ENCODE data around the gene GLT6D1.
A peak's percentile ranks its signal among the peaks of the same experiment; 100 is the strongest.

The GLT6D1 gene

GRCh38 chr9:135612981-135613910 is 26.1 kb downstream of the GLT6D1 start:
- H3K27ac ChIP-seq, result no peak overlapping the region
- H3K27me3 ChIP-seq, result no peaks in the 10 kb centered on the region

GRCh38 chr9:135612437-135612836 is 26.9 kb downstream of the GLT6D1 start:
- Histone ChIP-seq H3K4me3 (no peak overlapping the region), H3K9ac (no peak overlapping the region), H3K4me2 (peak overlapping the region in 10 of 11 experiments; percentile 3 to 72 (median 56); a peak in 17 of 22 replicates), H3K36me3 (no peaks in the 10 kb centered on the region), H4K20me1 (peaks cover 0 to 32% (median 0%) of the 10 kb centered on the region in 11 experiments; a peak in 5 of 22 replicates), H3K27me3 (no peaks in the 10 kb centered on the region), H3K4me1 (peaks cover 0 to 40% (median 17%) of the 10 kb centered on the region in 10 experiments; a peak in 15 of 20 replicates), H3K27ac (no peak overlapping the region), H3K9me3 (replicated peaks in 1 of 11) (no peaks in the 10 kb centered on the region)
- no peak for TF ChIP-seq Cebpa-rat (IDR thresholded peaks at IDR 0.05)

More at GRCh38 chr9:135612981-135613910, 26.1 kb downstream of the GLT6D1 start:
- no peaks in the 10 kb centered on the region for H3K9me3 ChIP-seq (replicated peaks in 1 of 11)
- peaks cover 0 to 40% (median 17%) of the 10 kb centered on the region in 10 experiments; a peak in 15 of 20 replicates for H3K4me1 ChIP-seq
- H3K36me3 ChIP-seq, result no peaks in the 10 kb centered on the region
- H3K9ac ChIP-seq, result no peak overlapping the region
- peak overlapping the region in 10 of 11 experiments; percentile 3 to 72 (median 56); a peak in 18 of 22 replicates for H3K4me2 ChIP-seq
- H3K4me3 ChIP-seq, result no peak overlapping the region
- no peak for TF ChIP-seq Cebpa-rat (IDR thresholded peaks at IDR 0.05)
- H4K20me1 ChIP-seq, result peaks cover 0 to 29% (median 0%) of the 10 kb centered on the region in 11 experiments; a peak in 5 of 22 replicates

- peaks cover 0 to 34% (median 0%) of the 10 kb centered on the region in 11 experiments; a peak in 5 of 22 replicates for H4K20me1 ChIP-seq
- no peaks in the 10 kb centered on the region for H3K27me3 ChIP-seq
- no peak overlapping the region for H3K4me3 ChIP-seq
- H3K9ac ChIP-seq, result no peak overlapping the region
- no peaks in the 10 kb centered on the region for H3K9me3 ChIP-seq (replicated peaks in 1 of 11)
- H3K36me3 ChIP-seq, result no peaks in the 10 kb centered on the region
- H3K27ac ChIP-seq, result no peak overlapping the region
- peaks cover 0 to 40% (median 17%) of the 10 kb centered on the region in 10 experiments; a peak in 15 of 20 replicates for H3K4me1 ChIP-seq
- TF ChIP-seq Cebpa-rat (IDR thresholded peaks at IDR 0.05), result no peak
- H3K4me2 ChIP-seq, result peak overlapping the region in 8 of 11 experiments; percentile 46 to 72 (median 60); a peak in 8 of 22 replicates
These were observed 27.5 kb downstream of the GLT6D1 start for GRCh38 chr9:135611875-135612209.

- Histone ChIP-seq H3K4me3 (no peak overlapping the region), H3K27ac (no peak overlapping the region), H3K27me3 (no peaks in the 10 kb centered on the region), H3K9me3 (replicated peaks in 1 of 11) (no peaks in the 10 kb centered on the region), H3K9ac (no peak overlapping the region), H3K4me2 (no peak overlapping the region), H3K4me1 (peaks cover 0 to 40% (median 17%) of the 10 kb centered on the region in 10 experiments; a peak in 15 of 20 replicates), H4K20me1 (peaks cover 0 to 39% (median 0%) of the 10 kb centered on the region in 11 experiments; a peak in 5 of 22 replicates), H3K36me3 (no peaks in the 10 kb centered on the region)
- no peak for TF ChIP-seq Cebpa-rat (IDR thresholded peaks at IDR 0.05)
These were observed 28.0 kb downstream of the GLT6D1 start for GRCh38 chr9:135611142-135611874.

GRCh38 chr9:135610290-135611141 is 28.8 kb downstream of the GLT6D1 start:
- Histone ChIP-seq H4K20me1 (peaks cover 0 to 32% (median 0%) of the 10 kb centered on the region in 11 experiments; a peak in 5 of 22 replicates), H3K9me3 (replicated peaks in 1 of 11) (no peaks in the 10 kb centered on the region), H3K9ac (no peak overlapping the region), H3K27ac (no peak overlapping the region), H3K4me2 (no peak overlapping the region), H3K36me3 (no peaks in the 10 kb centered on the region), H3K4me1 (peaks cover 0 to 38% (median 17%) of the 10 kb centered on the region in 10 experiments; a peak in 15 of 20 replicates), H3K27me3 (no peaks in the 10 kb centered on the region), H3K4me3 (no peak overlapping the region)
- TF ChIP-seq Cebpa-rat (IDR thresholded peaks at IDR 0.05), result no peak

DNA sequence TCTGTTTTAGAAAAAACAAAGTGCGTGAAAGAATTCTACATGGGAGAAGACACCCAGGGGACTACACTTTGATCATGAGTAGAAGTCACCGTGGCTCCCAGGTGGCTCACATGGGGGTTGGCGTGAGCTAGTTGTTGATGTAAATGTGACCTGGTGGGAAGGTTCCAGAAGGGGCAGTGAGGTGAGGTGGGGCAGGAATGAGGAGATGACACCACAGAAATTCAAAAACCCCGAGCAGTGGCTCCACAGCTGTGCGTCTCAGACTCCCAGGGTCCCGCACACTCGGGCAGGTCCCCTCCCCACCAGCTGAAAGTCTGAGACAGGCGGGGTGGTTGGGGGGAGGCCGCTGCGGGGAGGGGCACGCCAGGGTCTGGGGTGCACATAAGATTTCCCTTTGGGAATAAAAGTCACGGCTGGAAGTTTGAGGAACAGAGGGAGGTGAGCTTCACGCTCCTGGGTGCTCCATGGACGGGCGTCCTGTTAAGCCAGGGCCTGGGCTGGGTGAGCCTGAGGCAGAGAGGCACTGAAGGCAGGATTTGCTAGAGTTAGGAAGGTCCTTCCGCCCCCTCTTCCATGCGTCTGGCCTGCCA is 29.9 kb downstream of the GLT6D1 start:
- peaks cover 0 to 27% (median 16%) of the 10 kb centered on the region in 10 experiments; a peak in 15 of 20 replicates for H3K4me1 ChIP-seq
- TF ChIP-seq Cebpa-rat (IDR thresholded peaks at IDR 0.05), result no peak
- no peaks in the 10 kb centered on the region for H3K27me3 ChIP-seq
- H4K20me1 ChIP-seq, result peaks cover 0 to 31% (median 0%) of the 10 kb centered on the region in 11 experiments; a peak in 5 of 22 replicates
- no peak overlapping the region for H3K9ac ChIP-seq
- H3K36me3 ChIP-seq, result no peaks in the 10 kb centered on the region
- no peak overlapping the region for H3K4me2 ChIP-seq
- H3K9me3 ChIP-seq (replicated peaks in 1 of 11), result no peaks in the 10 kb centered on the region
- no peak overlapping the region for H3K4me3 ChIP-seq
- no peak overlapping the region for H3K27ac ChIP-seq

- no peaks in the 10 kb centered on the region for H3K36me3 ChIP-seq
These were observed 30.4 kb downstream of the GLT6D1 start for GRCh38 chr9:135608999-135609317.

More at GRCh38 chr9:135608999-135609317, 30.4 kb downstream of the GLT6D1 start:
- Histone ChIP-seq H3K4me2 (no peak overlapping the region), H3K9ac (no peak overlapping the region), H3K27ac (no peak overlapping the region), H4K20me1 (peaks cover 0 to 31% (median 0%) of the 10 kb centered on the region in 11 experiments; a peak in 5 of 22 replicates), H3K4me3 (no peak overlapping the region), H3K9me3 (replicated peaks in 1 of 11) (no peaks in the 10 kb centered on the region), H3K4me1 (peaks cover 0 to 26% (median 16%) of the 10 kb centered on the region in 10 experiments; a peak in 15 of 20 replicates), H3K27me3 (no peaks in the 10 kb centered on the region)
- TF ChIP-seq Cebpa-rat (IDR thresholded peaks at IDR 0.05), result no peak

All from BLaER1 treated with 17β-estradiol and CSF1 and Interleukin-3, amounts not matched to agents 10 nM and 100 nM (cell line).